Measurements from ENCODE around the gene SAMD8.
"Not testable (repeated sequence)": the region's sequence is repeated elsewhere in the genome, so short reads cannot be mapped to it uniquely, and the experiment has no call there.

SAMD8 gene

GRCh38 chr10:75108684-75109458 is 2.6 kb upstream of the SAMD8 start:
- no peak for DNase-seq

GRCh38 chr10:75109459-75109778 is 2.0 kb upstream of the SAMD8 start:
- DNase-seq: no peak

- DNase-seq: no peak
Observed at GRCh38 chr10:75110006-75110632, 1.3 kb upstream of the SAMD8 start.

- DNase-seq: peak; percentile 73
Observed at GRCh38 chr10:75111907-75112679, 637 bp downstream of the SAMD8 start.

GRCh38 chr10:75115137-75115536 is 3.7 kb downstream of the SAMD8 start:
- DNase-seq: no peak

- DNase-seq: not testable (repeated sequence)
Observed at GRCh38 chr10:75116941-75117775, 5.7 kb downstream of the SAMD8 start.

GRCh38 chr10:75117995-75118394 is 6.5 kb downstream of the SAMD8 start:
- no peak for DNase-seq

GRCh38 chr10:75119444-75120066 is 8.1 kb downstream of the SAMD8 start:
- DNase-seq: not testable (repeated sequence)

- DNase-seq: no peak
Observed at GRCh38 chr10:75121322-75121721, 9.9 kb downstream of the SAMD8 start.

- DNase-seq: no peak
Observed at GRCh38 chr10:75122505-75122904, 11.0 kb downstream of the SAMD8 start.

GRCh38 chr10:75123088-75123682 is 11.7 kb downstream of the SAMD8 start:
- DNase-seq: no peak

GRCh38 chr10:75126277-75126676 is 14.8 kb downstream of the SAMD8 start:
- DNase-seq: no peak

GRCh38 chr10:75127471-75127870 is 16.0 kb downstream of the SAMD8 start:
- no peak for DNase-seq

- not testable (repeated sequence) for DNase-seq
Observed at GRCh38 chr10:75128985-75129384, 17.5 kb downstream of the SAMD8 start.

GRCh38 chr10:75129537-75129936 is 18.1 kb downstream of the SAMD8 start:
- no peak for DNase-seq

- DNase-seq: not testable (repeated sequence)
Observed at GRCh38 chr10:75133701-75134100, 22.2 kb downstream of the SAMD8 start.

GRCh38 chr10:75136346-75136745 is 24.9 kb downstream of the SAMD8 start:
- no peak for DNase-seq

GRCh38 chr10:75137533-75138438 is 26.3 kb downstream of the SAMD8 start:
- no peak for DNase-seq

- DNase-seq: no peak
Observed at GRCh38 chr10:75140246-75140645, 28.8 kb downstream of the SAMD8 start.

GRCh38 chr10:75143353-75143752 is 31.9 kb downstream of the SAMD8 start:
- no peak for DNase-seq

GRCh38 chr10:75145590-75145989 is 34.1 kb downstream of the SAMD8 start:
- DNase-seq: no peak

Data from right forelimb (tissue), 1 donor.